NK-92 treated with Interleukin-12 subunit alpha and Interleukin-12 subunit beta, amount 100 ng/mL, for 24 hours (cell line): Measurements from ENCODE around the gene UNK.
"Not testable (repeated sequence)": the region's sequence is repeated elsewhere in the genome, so short reads cannot be mapped to it uniquely, and the experiment has no call there.

Source experiments
- DNase-seq: peaks from one replicate; lab custom pipeline; 2025; lab: John Stamatoyannopoulos, UW

The UNK gene

GRCh38 chr17:75773808-75774470 lies 10.7 kb upstream of the UNK start:
- DNase-seq: no peak

GRCh38 chr17:75774471-75774990 lies 10.1 kb upstream of the UNK start:
- no peak for DNase-seq

GRCh38 chr17:75774991-75775668 lies 9.5 kb upstream of the UNK start:
- DNase-seq: no peak

DNA sequence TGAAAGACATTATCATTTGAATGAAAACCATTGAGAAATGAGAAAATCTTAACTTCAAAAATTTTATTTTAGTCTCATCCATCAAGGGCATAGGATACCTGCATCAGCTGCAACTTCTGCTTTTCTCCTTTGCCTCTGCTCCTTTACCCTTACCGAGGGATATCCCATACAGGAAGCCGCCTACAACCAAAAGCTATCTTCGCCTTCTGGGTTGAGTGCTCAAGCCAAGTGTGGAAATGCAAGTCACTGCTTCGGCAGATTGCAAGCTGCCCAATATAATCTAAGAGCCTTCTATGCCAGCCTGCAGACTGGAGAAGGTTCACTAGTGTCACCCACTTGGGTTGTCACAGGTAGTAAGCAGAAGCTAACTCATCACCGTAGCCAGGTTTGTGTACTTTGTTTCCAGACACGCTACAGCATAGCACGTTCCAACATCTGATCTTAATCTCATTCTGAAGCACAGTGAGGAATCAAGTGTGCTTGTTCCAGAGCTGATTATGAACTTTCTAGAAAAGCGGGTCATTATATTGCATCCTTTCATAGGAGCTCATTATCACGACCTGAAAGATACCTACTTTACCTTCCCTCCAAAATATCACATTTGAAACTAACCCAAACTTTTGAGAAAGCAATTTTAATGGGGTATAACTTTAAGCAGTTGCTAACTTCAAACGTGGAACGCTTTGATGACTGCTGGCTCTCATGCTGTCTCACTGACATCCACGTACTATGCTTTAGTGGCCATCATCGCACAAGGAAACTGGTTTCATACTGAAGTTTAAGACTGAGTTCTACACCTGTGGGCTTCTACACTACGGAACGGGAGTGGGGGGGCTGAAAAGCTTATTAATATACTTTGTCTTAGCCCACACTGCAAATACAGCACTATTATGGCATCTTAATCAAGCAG lies 8.0 kb upstream of the UNK start:
- DNase-seq: no peak

DNA sequence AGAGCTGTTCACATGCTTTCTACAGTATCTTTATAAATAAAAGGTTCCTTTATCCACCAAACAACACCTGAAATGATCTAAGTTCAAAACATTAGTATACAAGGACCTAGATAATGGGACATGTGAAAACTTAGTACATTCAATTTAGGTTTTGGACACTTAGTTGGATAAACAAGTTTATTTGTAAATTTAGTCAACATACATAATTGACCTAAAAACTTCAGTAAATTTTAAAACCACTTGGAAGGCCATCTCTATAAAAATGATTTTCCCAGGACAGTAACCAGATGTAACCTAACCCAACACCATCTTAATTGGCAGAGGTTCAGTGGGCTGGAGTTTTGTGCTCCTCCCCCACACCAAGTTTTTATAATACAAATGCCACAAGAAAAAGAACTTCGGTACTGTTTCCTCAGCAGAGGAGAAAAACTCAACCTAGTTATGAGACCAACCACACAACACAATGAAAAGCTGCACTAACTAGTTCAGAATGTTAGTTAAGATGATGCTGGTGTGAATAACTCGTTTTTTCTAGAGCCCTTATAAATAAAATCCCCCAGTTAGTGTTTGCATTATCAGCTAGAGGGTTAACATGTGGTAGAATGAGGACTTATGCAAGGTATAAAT lies 7.2 kb upstream of the UNK start:
- DNase-seq: no peak

GRCh38 chr17:75778066-75778860 lies 6.3 kb upstream of the UNK start:
- DNase-seq: not testable (repeated sequence)

DNA sequence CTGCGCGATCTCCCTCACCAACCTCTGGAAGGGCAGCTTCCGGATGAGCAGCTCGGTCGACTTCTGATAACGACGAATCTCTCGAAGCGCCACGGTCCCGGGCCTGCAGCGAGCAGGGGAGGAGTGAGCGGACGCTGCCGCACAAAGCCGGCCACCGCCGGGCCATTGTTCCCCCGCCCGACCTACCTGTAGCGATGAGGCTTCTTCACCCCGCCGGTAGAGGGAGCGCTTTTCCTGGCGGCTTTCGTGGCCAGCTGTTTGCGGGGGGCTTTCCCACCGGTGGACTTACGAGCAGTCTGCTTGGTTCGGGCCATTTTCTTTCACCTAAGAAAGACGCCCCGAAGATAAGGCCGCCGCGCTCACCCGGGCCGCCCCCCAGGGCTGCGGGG lies 5.8 kb upstream of the UNK start:
- DNase-seq: peak; percentile 76

DNA sequence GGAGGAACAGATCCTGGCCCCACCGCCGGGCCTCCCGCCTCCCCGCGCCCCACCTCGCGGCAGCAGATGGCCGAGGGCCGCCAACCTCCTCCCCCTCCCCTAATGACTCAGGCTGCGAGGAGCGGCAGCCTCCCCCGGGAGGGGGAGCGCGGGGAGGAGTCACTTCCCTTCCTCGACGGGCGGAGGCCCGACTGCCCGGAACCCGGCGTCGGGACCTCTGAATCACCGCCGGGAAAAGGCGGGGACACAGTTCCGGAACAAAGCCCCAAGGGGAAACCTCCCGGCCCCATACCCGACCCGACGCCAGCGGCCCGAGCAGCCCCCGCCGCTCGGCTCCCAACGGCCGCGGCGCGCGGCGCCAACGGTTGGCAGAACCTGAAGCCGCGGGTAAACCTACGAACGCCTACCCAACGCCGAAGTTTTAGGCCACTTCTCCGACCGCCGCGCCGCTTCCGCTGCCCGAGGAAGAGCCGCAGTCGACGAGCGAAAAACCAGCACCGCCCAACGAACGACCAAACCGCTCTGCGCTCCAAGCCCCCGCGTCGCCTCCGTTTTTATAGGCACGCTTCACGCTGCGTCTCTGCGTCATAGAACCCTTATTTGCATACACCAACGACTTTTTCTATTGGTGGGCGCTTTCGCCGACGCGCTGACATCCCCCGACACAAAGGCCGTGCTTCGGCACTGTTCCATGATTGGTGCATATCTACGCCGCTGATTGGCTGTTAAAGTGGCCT lies 5.2 kb upstream of the UNK start:
- DNase-seq: peak; percentile 92

- DNase-seq: no peak
Observed at GRCh38 chr17:75779987-75780889, 4.4 kb upstream of the UNK start.

DNA sequence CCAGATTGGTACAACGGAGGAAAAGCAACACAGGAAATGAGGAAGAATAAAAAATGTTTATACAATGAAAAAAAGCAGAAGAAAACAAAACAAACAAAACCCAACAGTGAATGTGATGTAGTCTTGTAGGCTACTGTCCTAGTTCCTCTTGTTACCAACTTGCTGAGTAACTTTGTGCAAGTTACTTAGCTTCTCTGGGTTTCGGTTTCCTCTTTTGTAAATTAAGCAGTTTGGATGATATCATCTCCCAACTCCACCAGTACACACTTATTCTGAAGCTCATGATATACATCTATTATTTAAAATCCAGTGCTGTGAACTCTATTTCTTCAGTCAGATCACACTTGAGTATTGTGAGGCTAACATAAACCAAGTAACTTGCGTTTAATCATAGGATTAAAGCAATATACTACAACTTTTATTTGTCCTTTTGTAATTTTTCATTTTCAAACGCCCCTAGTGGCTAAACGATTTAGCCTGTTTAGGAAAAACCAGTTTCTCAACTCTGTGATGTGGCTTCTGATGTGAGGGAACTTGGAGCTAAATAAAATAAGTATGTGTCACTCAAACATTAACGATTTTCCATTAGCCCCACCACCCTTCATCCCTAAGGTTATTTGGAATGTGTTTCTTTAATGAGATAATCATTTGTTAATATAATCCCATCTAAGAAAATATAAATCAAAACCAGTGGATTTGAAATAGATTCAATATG lies 1.4 kb upstream of the UNK start:
- no peak for DNase-seq

- DNase-seq: no peak
Observed at GRCh38 chr17:75783803-75784472, 668 bp upstream of the UNK start.

- peak; percentile 95 for DNase-seq
Observed at GRCh38 chr17:75785016-75785890, 647 bp downstream of the UNK start.

DNA sequence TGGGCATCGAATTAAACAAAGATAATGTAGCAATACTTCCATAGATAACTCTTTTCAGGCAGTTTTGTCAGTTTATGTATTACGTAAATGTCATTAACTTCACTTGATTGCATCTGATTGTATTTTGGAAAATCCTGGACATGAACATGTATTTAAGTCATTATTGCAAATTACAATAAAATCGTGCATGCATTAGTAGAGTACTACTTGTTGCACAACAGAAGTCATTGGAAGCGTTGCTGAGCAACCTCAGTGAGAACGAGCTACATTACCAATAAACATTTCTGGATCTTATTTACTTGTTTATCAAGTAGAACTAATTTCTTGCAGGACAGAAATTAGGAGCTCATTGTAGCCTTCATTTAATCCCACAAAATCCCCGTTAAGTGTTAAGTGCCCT lies 6.6 kb downstream of the UNK start:
- no peak for DNase-seq

- no peak for DNase-seq
Observed at GRCh38 chr17:75793460-75793859, 8.9 kb downstream of the UNK start.

DNA sequence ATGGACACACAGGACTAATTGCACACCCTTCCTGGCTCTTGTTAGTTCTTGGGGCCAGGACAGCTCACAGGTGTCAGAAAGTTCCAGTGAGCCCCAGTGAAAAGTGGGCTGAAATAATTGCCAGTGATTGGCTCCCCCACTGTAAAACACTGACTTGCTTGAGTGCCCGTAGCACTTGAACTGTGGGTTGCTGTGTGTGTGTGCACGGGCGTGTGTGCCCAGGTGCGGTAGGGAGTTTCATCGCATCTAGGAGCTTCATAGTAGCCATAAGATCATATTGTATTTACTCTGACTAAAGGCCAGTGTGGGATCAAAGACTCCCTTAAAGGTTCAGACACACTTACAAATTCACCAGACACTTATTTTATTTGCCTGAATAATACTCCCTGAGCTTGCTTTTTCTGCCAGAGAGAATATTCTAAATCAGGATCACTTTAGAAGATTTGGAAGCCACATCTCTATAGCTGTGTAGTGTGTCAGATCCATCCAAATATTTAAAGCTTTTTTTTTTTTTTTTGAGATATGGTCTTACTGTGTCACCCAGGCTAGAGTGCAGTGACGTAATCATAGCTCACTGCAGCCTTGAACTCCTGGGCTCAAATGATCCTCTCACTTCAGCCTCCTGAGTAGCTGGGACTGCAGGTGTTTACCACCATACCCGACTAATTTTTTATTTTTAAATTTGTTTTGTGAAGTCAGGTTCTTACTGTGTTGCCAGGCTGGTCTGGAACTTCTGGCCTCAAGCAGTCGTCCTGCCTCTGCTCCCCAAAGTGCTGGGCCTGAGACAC lies 11.4 kb downstream of the UNK start:
- no peak for DNase-seq

DNA sequence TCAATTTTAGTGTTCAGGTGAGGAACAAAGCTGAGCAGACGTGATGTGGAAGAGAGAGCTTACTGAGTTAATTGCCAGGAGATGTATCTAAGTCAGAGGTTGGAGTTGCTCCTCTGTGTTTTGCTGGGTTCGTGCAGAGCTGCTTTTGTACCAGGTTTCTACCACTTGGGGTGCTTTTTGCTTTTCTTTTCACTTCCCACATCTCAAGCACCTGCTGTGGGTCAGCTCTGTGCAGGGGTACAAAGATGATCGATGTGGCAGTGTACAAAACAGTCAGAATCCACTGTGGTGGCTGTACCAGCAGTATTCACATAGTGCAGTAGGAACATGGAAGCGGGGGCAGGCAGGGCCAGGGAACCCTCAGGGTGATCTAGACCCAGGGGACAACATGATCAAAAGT lies 14.8 kb downstream of the UNK start:
- no peak for DNase-seq

- no peak for DNase-seq
Observed at GRCh38 chr17:75803883-75804282, 19.3 kb downstream of the UNK start.
